CD14-positive monocyte (primary cell): ENCODE measurements around the gene GPR55. TPM values are rescaled to one million over a fixed set of nuclear protein-coding genes. Genes with fewer than 3 reads are reported as not detected.
A peak's percentile ranks its signal among the peaks of the same experiment; 100 is the strongest.

Source experiments
- DNase-seq, 3 donors: peaks; one replicate each; pipeline ENCODE4 v3.0.0-alpha.2; 2011 to 2022
- H2AFZ ChIP-seq: 2 replicates; pipeline ENCODE4 v1.6.0; 2012; ENCODE audit warnings: mild to moderate bottlenecking, low read depth, low read length, inconsistent platforms; ENCODE audit not compliant: insufficient read depth, poor library complexity, severe bottlenecking
- H3K27ac ChIP-seq, 2 donors: 1 replicate in 1 of 2; 2 replicates in 1 of 2; pipeline ENCODE4 v1.5.1; 2012 to 2013; ENCODE audit warnings: low read length in 2 of 2, control low read depth in 1 of 2, inconsistent platforms in 1 of 2, low read depth in 1 of 2, mild to moderate bottlenecking in 1 of 2
- H3K27me3 ChIP-seq, 2 donors: one replicate each; pipeline versions ENCODE4 v1.6.0 to v1.6.1; 2011 to 2013; ENCODE audit warnings: low read length in 2 of 2; ENCODE audit not compliant: control insufficient read depth in 2 of 2, insufficient read depth in 2 of 2
- H3K36me3 ChIP-seq, 2 donors: replicated peaks in 1 of 2; 1 replicate in 1 of 2; 2 replicates in 1 of 2; pipeline versions ENCODE4 v1.5.1 to v1.6.1; 2012 to 2013; ENCODE audit warnings: low read length in 2 of 2, control low read depth in 1 of 2, inconsistent platforms in 1 of 2, mild to moderate bottlenecking in 1 of 2; ENCODE audit not compliant: insufficient read depth in 2 of 2, control insufficient read depth in 1 of 2
- H3K4me1 ChIP-seq, 2 donors: 1 replicate in 1 of 2; 2 replicates in 1 of 2; pipeline versions ENCODE4 v1.5.1 to v1.6.1; 2012 to 2013; ENCODE audit warnings: low read length in 2 of 2, control low read depth in 1 of 2, inconsistent platforms in 1 of 2, mild to moderate bottlenecking in 1 of 2, moderate library complexity in 1 of 2; ENCODE audit not compliant: insufficient read depth in 2 of 2, control insufficient read depth in 1 of 2
- H3K4me2 ChIP-seq: replicated peaks from 2 replicates; pipeline ENCODE3; 2012; ENCODE audit warnings: low read length, moderate library complexity, mild to moderate bottlenecking; ENCODE audit not compliant: poor library complexity, severe bottlenecking; ENCODE audit errors: extremely low read depth
- H3K4me3 ChIP-seq, 3 experiments: fragments of 200-600 bp in 1 of 3; sonication (generic) in 1 of 3; replicated peaks in 1 of 3; 1 replicate in 2 of 3; 2 replicates in 1 of 3; pipeline ENCODE4 v1.5.1; 2011 to 2013; ENCODE audit warnings: low read length in 3 of 3, mild to moderate bottlenecking in 3 of 3, control low read depth in 2 of 3, low read depth in 2 of 3, inconsistent platforms in 1 of 3, moderate library complexity in 1 of 3
- H3K79me2 ChIP-seq: 2 replicates; pipeline ENCODE4 v1.6.0; 2012; ENCODE audit warnings: mild to moderate bottlenecking, control low read depth, inconsistent platforms, low read length, moderate library complexity; ENCODE audit not compliant: insufficient read depth
- H3K9ac ChIP-seq: 2 replicates; pipeline ENCODE4 v1.6.0; 2017; ENCODE audit warnings: low read length, mild to moderate bottlenecking; ENCODE audit not compliant: insufficient read depth, poor library complexity, severe bottlenecking
- H3K9me3 ChIP-seq, 2 donors: replicated peaks in 1 of 2; 1 replicate in 1 of 2; 2 replicates in 1 of 2; pipeline versions ENCODE4 v1.5.1 to v1.6.1; 2012 to 2013; ENCODE audit warnings: low read length in 2 of 2, control low read depth in 1 of 2; ENCODE audit not compliant: control insufficient read depth in 1 of 2, insufficient read depth in 1 of 2
- H4K20me1 ChIP-seq: 2 replicates; pipeline ENCODE4 v1.6.0; 2012; ENCODE audit warnings: mild to moderate bottlenecking, low read length, control low read depth, moderate library complexity; ENCODE audit not compliant: insufficient read depth
- H3K27ac Mint-ChIP-seq, 7 donors: one replicate each; pipeline ENCODE4 v1.8.0; 2020; ENCODE audit warnings: mild to moderate bottlenecking in 7 of 7, mixed read lengths in 7 of 7, moderate library complexity in 6 of 7, inconsistent platforms in 2 of 7
- H3K27me3 Mint-ChIP-seq, 3 donors: one replicate each; pipeline ENCODE4 v1.8.0; 2021 to 2022; ENCODE audit warnings: low read depth in 3 of 3, mild to moderate bottlenecking in 3 of 3, mixed read lengths in 3 of 3, moderate library complexity in 3 of 3, inconsistent platforms in 1 of 3
- H3K36me3 Mint-ChIP-seq, 2 donors: one replicate each; pipeline ENCODE4 v1.8.0; 2020; ENCODE audit warnings: mixed read lengths in 2 of 2, inconsistent platforms in 1 of 2, mild to moderate bottlenecking in 1 of 2
- H3K4me1 Mint-ChIP-seq: one replicate; pipeline ENCODE4 v1.8.0; 2020; ENCODE audit warnings: mild to moderate bottlenecking, mixed read lengths
- H3K4me3 Mint-ChIP-seq, 2 donors: one replicate each; pipeline ENCODE4 v1.8.0; 2020; ENCODE audit warnings: mild to moderate bottlenecking in 2 of 2, mixed read lengths in 2 of 2, moderate library complexity in 1 of 2
- H3K9me3 Mint-ChIP-seq, 7 donors: one replicate each; pipeline ENCODE4 v1.8.0; 2020 to 2022; ENCODE audit warnings: mixed read lengths in 7 of 7, mild to moderate bottlenecking in 6 of 7, moderate library complexity in 6 of 7, inconsistent platforms in 2 of 7
- CTCF ChIP-seq: fragments of 200-600 bp; IDR thresholded peaks from one replicate; pipeline ENCODE4 v1.8.0; 2022; ENCODE audit warnings: antibody characterized with exemption, mild to moderate bottlenecking
- WGBS: methylation state at CpG from one replicate; pipeline ENCODE4 v1.1.5; 2013; ENCODE audit warnings: missing lambda C conversion rate; ENCODE audit not compliant: insufficient coverage; 5-methylcytosine and 5-hydroxymethylcytosine counted together
- intact Hi-C, 2 donors: fragments of 100-400 bp; cut with micrococcal nuclease; formaldehyde crosslinking; loops; one replicate each; pipeline versions ENCODE4 v1.15.0 to v1.15.1; 2023
- polyA plus RNA-seq, 3 donors: library from polyadenylated mRNA; depleted of rRNA in 1 of 3; unstranded in 2 of 3; stranded (reverse) in 1 of 3; fragments of 300-500 nt in 2 of 3; fragments of >200 nt in 1 of 3; fragmentation: Illumina TruSeq in 2 of 3; gene quantifications; 1 replicate in 2 of 3; 2 replicates in 1 of 3; pipeline ENCODE4 v1.2.3, GENCODE V29; 2012 to 2021

The GPR55 gene
- polyA plus RNA-seq, 3 donors, result 0.11 to 0.12 TPM; not detected in 1

- Histone ChIP-seq H3K4me1 (peaks cover 10 to 14% of the 10 kb centered on the region in 2 donors), H3K9ac (no peak overlapping the region), H3K4me3 (no peak overlapping the region), H3K79me2 (no peaks in the 10 kb centered on the region), H3K27me3 (peaks cover 12% of the 10 kb centered on the region in 2 donors), H4K20me1 (no peaks in the 10 kb centered on the region), H3K4me2 (no peak overlapping the region), H2AFZ (no peak overlapping the region), H3K36me3 (no peaks in the 10 kb centered on the region), H3K27ac (no peak overlapping the region), H3K9me3 (peaks cover 0 to 5% of the 10 kb centered on the region in 2 donors)
- Mint-ChIP-seq H3K9me3 (peaks cover 0 to 6% (median 0%) of the 10 kb centered on the region in 7 donors), H3K27ac (peak overlapping the region in 1 of 7 donors; percentile 60), H3K4me1 (peaks cover 24% of the 10 kb centered on the region), H3K36me3 (peaks cover 0 to 5% of the 10 kb centered on the region in 2 donors), H3K4me3 (no peak overlapping the region), H3K27me3 (peaks cover 17 to 23% (median 21%) of the 10 kb centered on the region in 3 donors)
- no peak for TF ChIP-seq CTCF
- intact Hi-C loops, result no loop called here
- DNase-seq, result no peak
- WGBS, result 92% methylated on average over 10 of the region's 10 CpGs
Observed at GRCh38 chr2:230952226-230952956, 27.3 kb upstream of the GPR55 start.

GRCh38 chr2:230951396-230951795 is 26.4 kb upstream of the GPR55 start:
- intact Hi-C loops, result no loop called here
- Histone ChIP-seq H2AFZ (no peak overlapping the region), H3K79me2 (no peaks in the 10 kb centered on the region), H3K27me3 (peaks cover 3% of the 10 kb centered on the region in 2 donors), H3K4me1 (peaks cover 4 to 7% of the 10 kb centered on the region in 2 donors), H4K20me1 (no peaks in the 10 kb centered on the region), H3K4me3 (no peak overlapping the region), H3K9ac (no peak overlapping the region), H3K4me2 (no peak overlapping the region), H3K27ac (no peak overlapping the region), H3K36me3 (no peaks in the 10 kb centered on the region), H3K9me3 (no peaks in the 10 kb centered on the region)
- no peak for DNase-seq
- Mint-ChIP-seq H3K36me3 (no peaks in the 10 kb centered on the region), H3K4me1 (peaks cover 17% of the 10 kb centered on the region), H3K27ac (no peak overlapping the region), H3K9me3 (peaks cover 0 to 3% (median 0%) of the 10 kb centered on the region in 7 donors), H3K4me3 (no peak overlapping the region), H3K27me3 (peaks cover 7 to 13% (median 11%) of the 10 kb centered on the region in 3 donors)
- TF ChIP-seq CTCF, result no peak
- WGBS, result 83% methylated on average over 1 of the region's 2 CpGs
